Right forelimb (tissue), 1 donor: ENCODE data around the gene GALNS.
"Not testable (repeated sequence)": the region's sequence is repeated elsewhere in the genome, so short reads cannot be mapped to it uniquely, and the experiment has no call there.

Experiments used
- DNase-seq: peaks from one replicate; pipeline ENCODE4 v3.0.0-alpha.2; 2018

Gene GALNS

GRCh38 chr16:88780142-88781062, 76.3 kb downstream of the GALNS start:
- DNase-seq: no peak

DNA sequence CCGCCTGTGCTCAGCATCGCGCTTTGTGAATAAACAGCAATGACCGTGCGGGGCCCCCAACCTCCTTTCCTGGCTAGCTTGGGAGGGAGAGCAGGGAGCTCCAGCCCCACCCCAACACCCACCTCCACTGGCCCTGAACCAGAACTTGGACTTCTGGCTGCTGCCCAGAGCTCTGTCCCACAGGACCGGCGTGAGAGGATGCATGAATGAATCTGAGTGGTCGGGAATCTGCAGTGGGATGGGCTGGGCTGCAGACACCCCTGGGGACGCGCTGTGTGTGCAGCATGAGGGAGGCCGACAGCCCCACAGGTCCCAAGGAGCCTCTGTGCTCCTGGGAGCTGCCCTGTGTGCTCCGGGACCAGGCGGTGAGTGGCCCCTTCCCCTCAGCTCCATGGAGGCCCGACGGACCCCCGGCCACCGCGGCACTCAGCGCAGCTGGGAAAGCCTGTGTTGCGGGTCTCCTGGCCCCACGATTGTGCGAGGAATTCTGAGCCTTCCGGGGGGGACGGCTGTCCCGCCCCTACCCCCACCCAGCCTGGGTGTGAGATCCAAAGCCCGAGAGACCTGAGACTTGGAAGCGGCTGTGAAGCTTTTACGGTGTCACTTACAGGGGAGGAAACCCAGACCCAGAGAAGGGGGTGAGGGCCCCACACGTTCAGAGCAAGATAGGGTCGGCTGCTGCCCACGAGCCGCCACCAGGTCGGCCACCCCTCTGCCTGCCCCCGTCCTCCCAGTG, 77.2 kb downstream of the GALNS start:
- no peak for DNase-seq

- DNase-seq: no peak
These were observed 78.1 kb downstream of the GALNS start for GRCh38 chr16:88778541-88779065.

GRCh38 chr16:88778271-88778525, 78.5 kb downstream of the GALNS start:
- no peak for DNase-seq

GRCh38 chr16:88777471-88778270, 79.1 kb downstream of the GALNS start:
- no peak for DNase-seq

DNA sequence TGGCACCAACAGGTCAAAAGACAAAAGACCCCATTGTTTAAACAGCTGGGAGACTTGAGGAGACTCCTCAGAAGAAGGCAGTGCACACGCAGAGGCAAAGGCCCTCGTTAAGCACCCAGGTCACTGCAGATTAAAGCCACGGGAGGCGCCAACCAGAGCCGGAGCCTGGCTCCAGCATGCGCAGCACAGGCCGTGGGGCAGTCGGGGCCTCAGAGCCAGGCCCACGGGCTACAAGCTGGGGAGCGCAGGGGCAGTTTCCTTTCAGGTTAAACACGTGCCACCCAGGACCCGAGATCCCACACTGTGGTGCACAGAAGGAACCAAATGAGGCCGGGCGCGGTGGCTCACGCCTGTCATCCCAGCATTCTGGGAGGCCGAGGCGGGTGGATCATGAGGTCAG, 80.9 kb downstream of the GALNS start:
- no peak for DNase-seq

DNA sequence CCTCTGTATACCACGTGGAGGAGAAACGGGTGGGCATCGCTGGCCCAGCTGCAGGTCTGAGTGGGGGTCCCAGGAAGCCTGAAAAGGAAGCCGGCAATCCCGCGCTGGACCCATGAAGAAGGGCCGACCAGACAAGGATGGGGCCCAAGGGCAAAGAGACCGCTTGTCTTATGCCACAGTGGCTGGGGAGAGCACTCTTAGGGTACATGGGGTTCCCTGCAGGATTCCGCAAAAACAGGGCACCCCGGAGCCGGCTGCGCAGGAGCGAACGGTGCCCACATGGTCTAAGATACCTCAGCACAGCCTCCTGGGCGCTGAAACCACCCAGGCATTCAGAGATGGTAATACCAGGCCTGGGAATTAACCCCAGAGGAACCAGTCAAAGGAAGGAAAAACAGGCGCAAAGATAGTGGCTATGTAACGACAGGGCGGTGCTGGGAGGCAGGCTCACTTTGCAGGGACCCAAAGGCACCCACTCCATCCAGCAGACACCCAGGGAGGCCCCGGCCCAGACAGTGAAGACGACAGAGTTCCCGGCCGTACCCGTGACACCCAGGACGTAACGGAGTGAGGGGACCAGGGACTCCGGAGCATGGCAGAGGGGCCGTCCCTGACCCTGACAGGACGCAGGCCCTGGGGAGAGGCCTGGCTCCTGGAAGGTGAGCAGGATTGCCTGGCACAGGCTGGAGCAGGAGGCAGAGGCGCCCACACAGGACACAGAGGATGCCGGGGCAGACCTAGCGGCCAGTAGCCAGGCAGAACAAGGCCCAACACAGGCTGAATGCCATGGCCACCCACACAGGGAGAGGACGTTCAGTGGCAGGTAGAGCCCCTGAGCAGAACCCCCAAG, 82.0 kb downstream of the GALNS start:
- no peak for DNase-seq

GRCh38 chr16:88773812-88774291, 82.9 kb downstream of the GALNS start:
- no peak for DNase-seq

- DNase-seq: peak; percentile 73
These were observed 83.6 kb downstream of the GALNS start for GRCh38 chr16:88772871-88773811.

DNA sequence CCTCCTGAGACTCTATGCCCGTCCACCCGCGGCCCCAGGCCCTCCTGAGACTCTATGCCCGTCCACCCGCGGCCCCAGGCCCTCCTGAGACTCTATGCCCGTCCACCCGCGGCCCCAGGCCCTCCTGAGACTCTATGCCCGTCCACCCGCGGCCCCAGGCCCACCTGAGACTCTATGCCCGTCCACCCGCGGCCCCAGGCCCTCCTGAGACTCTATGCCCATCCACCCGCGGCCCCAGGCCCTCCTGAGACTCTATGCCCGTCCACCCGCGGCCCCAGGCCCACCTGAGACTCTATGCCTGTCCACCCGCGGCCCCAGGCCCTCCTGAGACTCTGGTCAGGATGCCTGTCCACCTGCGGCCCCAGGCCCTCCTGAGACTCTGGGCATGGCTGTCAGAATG, 85.0 kb downstream of the GALNS start:
- DNase-seq: not testable (repeated sequence)

DNA sequence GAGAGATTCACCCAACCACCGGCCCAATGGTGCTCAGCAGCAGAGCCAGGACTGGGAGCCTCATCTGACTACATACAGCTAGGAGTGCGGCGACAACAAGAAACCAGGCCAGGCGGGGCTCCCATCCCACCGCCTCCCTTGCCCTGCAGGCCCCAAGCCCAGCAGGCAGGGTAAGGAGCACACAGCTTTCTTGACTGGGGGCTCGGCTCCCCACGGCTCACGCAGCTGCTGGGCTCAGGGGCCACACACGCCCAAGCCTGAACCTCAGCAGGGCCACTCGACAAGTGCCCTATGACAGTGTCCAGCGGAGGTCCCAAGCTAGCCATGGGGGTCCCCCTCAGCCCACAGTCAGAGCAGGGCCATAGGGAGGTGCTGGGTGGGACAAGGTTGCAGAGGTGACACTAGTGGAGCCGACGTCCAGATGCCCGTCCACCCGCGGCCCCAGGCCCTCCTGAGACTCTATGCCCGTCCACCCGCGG, 85.4 kb downstream of the GALNS start:
- DNase-seq: no peak

- DNase-seq: no peak
These were observed 86.1 kb downstream of the GALNS start for GRCh38 chr16:88770461-88771293.

GRCh38 chr16:88769617-88770460, 86.9 kb downstream of the GALNS start:
- no peak for DNase-seq

- peak; percentile 78 for DNase-seq
These were observed 88.5 kb downstream of the GALNS start for GRCh38 chr16:88768071-88768783.

GRCh38 chr16:88767546-88768070, 89.1 kb downstream of the GALNS start:
- DNase-seq: no peak

DNA sequence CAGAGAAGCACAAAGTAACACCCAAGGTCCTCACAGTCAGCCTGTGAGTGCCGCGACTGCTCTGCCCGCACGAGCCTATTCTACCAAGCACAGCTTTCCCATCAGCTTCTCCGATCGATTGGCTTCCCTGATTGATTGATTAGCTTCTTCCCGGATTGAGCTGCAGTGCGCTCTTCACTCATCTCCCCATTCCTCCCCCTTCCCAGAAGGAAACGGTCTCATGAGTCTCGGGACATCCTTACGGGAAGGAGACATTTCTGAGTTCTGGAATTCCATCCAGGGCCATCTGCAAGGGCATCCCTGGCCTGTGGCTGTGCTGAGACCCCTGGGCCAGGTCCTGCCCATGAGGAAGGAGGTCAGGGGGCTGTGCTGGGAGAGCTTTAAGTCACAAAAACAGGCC, 89.8 kb downstream of the GALNS start:
- DNase-seq: no peak

GRCh38 chr16:88764913-88765349, 91.8 kb downstream of the GALNS start:
- no peak for DNase-seq

DNA sequence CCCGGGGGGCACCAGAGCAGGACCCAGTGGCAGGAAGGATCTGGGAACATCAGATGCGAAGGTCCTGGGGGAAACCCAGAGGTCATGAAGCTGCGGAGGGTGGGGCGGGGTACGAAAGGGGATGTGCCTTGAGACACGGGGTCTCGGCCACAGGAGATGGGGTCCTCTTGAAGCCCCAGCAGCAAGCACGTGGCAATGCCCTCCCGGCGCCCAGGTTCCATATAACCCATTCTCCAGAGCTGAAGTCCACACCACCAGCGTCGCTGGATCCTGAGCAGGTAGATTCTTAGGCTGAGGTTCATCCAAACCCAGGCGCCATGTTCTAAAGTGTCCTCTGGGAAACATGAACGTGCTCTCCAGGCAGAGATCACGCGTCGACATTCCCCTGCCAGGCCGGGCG, 92.7 kb downstream of the GALNS start:
- DNase-seq: no peak
